ENCODE data around the gene PANX1. TPM values are rescaled to one million over a fixed set of nuclear protein-coding genes. Genes with fewer than 3 reads are reported as not detected.

Gene PANX1
- polyA plus RNA-seq, 1 donor (not counting 4 experiments of a cell fraction or from before 2014, with no cell fraction given), result 58.5 TPM

DNA sequence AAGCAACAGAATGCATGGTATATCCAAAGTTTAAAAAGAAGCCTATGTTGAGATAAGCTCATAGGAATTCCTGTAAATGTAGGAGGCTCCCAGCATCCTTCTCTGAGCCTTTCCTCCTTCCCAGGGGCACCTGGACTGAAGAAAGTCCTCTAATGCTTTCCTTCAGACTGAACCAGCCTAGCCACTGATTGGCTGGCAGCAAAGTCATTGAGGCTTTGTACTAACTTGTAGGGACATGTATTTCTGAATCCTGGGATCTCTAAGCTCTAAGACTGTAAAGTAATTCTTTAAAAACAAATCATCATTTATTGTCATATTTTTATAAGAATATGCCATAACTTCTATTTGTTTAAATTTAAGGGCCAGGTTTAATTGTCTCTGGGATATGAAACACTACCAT lies 23.9 kb upstream of the PANX1 start:
- Histone ChIP-seq H4K20me1 (ENCODE audit: control insufficient read depth, extremely low read depth, insufficient read depth, low read length) (no peaks in the 10 kb centered on the region), H3K79me2 (ENCODE audit: control insufficient read depth, insufficient read depth, low read length) (no peaks in the 10 kb centered on the region), H3K9ac (ENCODE audit: control insufficient read depth, extremely low read depth, insufficient read depth, low read length) (no peak overlapping the region), H3K4me2 (ENCODE audit: control insufficient read depth, extremely low read depth, insufficient read depth, low read depth, low read length) (no peak overlapping the region), H2AFZ (ENCODE audit: control insufficient read depth, low read length) (no peak overlapping the region), H3K36me3 (ENCODE audit: control insufficient read depth in 2 of 2, extremely low read depth in 1 of 2, insufficient read depth in 2 of 2, low read length in 2 of 2) (peaks cover 0 to 6% of the 10 kb centered on the region in 2 experiments), H3K27me3 (ENCODE audit: control insufficient read depth, extremely low read depth, insufficient read depth, low read length) (no peaks in the 10 kb centered on the region), H3K9me1 (ENCODE audit: control insufficient read depth, extremely low read depth, insufficient read depth, low read length) (no peaks in the 10 kb centered on the region), H3K9me3 (ENCODE audit: control insufficient read depth, low read depth, low read length) (no peaks in the 10 kb centered on the region), H3K4me3 (ENCODE audit: control insufficient read depth in 2 of 3, extremely low read depth in 1 of 3, insufficient read depth in 2 of 3, low read depth in 1 of 3, low read length in 3 of 3) (no peak overlapping the region), H3K4me1 (ENCODE audit: control insufficient read depth, extremely low read depth, insufficient read depth, low read length) (peaks cover 23% of the 10 kb centered on the region), H3K27ac (ENCODE audit: control insufficient read depth, insufficient read depth, low read length) (no peak overlapping the region)
- FAIRE-seq (peak; percentile 75), DNase-seq (ENCODE audit: low read depth, low spot score) (no peak)
- TF ChIP-seq EZH2 (IDR thresholded peaks at IDR 0.05; ENCODE audit: low read length) (no peak), CTCF (optimal IDR thresholded peaks at IDR 0.05 in 1 of 3, IDR thresholded peaks at IDR 0.05 in 1 of 3, conservative IDR thresholded peaks at IDR 0.05 in 1 of 3; ENCODE audit: extremely low read depth in 1 of 3, insufficient read depth in 2 of 3, low read length in 3 of 3) (no peak)
- dilution Hi-C loops (cut with MboI; ENCODE audit: extremely low pct_ligation_motif_present, low sequenced_read_pairs), result no loop called here

GRCh38 chr11:94106716-94107115 lies 21.9 kb upstream of the PANX1 start:
- H3K9me3 ChIP-seq (ENCODE audit: control insufficient read depth, low read depth, low read length), result no peaks in the 10 kb centered on the region
- no peak overlapping the region for H3K4me2 ChIP-seq (ENCODE audit: control insufficient read depth, extremely low read depth, insufficient read depth, low read depth, low read length)
- FAIRE-seq (no peak), DNase-seq (ENCODE audit: low read depth, low spot score) (no peak)
- H3K9me1 ChIP-seq (ENCODE audit: control insufficient read depth, extremely low read depth, insufficient read depth, low read length), result no peaks in the 10 kb centered on the region
- H2AFZ ChIP-seq (ENCODE audit: control insufficient read depth, low read length), result no peak overlapping the region
- no peaks in the 10 kb centered on the region for H3K27me3 ChIP-seq (ENCODE audit: control insufficient read depth, extremely low read depth, insufficient read depth, low read length)
- no peak overlapping the region for H3K9ac ChIP-seq (ENCODE audit: control insufficient read depth, extremely low read depth, insufficient read depth, low read length)
- peaks cover 10% of the 10 kb centered on the region for H3K4me1 ChIP-seq (ENCODE audit: control insufficient read depth, extremely low read depth, insufficient read depth, low read length)
- no peaks in the 10 kb centered on the region for H3K79me2 ChIP-seq (ENCODE audit: control insufficient read depth, insufficient read depth, low read length)
- peaks cover 0 to 9% of the 10 kb centered on the region in 2 experiments for H3K36me3 ChIP-seq (ENCODE audit: control insufficient read depth in 2 of 2, extremely low read depth in 1 of 2, insufficient read depth in 2 of 2, low read length in 2 of 2)
- no peak overlapping the region for H3K27ac ChIP-seq (ENCODE audit: control insufficient read depth, insufficient read depth, low read length)
- TF ChIP-seq CTCF (optimal IDR thresholded peaks at IDR 0.05 in 1 of 3, IDR thresholded peaks at IDR 0.05 in 1 of 3, conservative IDR thresholded peaks at IDR 0.05 in 1 of 3; ENCODE audit: extremely low read depth in 1 of 3, insufficient read depth in 2 of 3, low read length in 3 of 3), result no peak
- TF ChIP-seq EZH2 (IDR thresholded peaks at IDR 0.05; ENCODE audit: low read length), result no peak
- dilution Hi-C loops (cut with MboI; ENCODE audit: extremely low pct_ligation_motif_present, low sequenced_read_pairs), result no loop called here
- no peak overlapping the region for H3K4me3 ChIP-seq (ENCODE audit: control insufficient read depth in 2 of 3, extremely low read depth in 1 of 3, insufficient read depth in 2 of 3, low read depth in 1 of 3, low read length in 3 of 3)
- H4K20me1 ChIP-seq (ENCODE audit: control insufficient read depth, extremely low read depth, insufficient read depth, low read length), result no peaks in the 10 kb centered on the region

Data from keratinocyte (primary cell).